PFSK-1 (cell line): Measurements from ENCODE around the gene CD300LB.

Source experiments
- POLR2AphosphoS5 ChIP-seq: IDR thresholded peaks from 2 replicates; pipeline ENCODE4 v1.6.1; 2012; ENCODE audit warnings: low read depth, mild to moderate bottlenecking, control low read depth, low read length, moderate library complexity
- REST ChIP-seq, 2 experiments: IDR thresholded peaks; 2 replicates each; pipeline versions ENCODE4 v1.6.1 to v1.8.0; 2011 to 2012; ENCODE audit warnings: low read depth in 2 of 2, low read length in 2 of 2, control low read depth in 1 of 2, inconsistent platforms in 1 of 2, mild to moderate bottlenecking in 1 of 2, moderate library complexity in 1 of 2; ENCODE audit not compliant: insufficient read depth in 1 of 2
- SIN3A ChIP-seq: IDR thresholded peaks from 2 replicates; pipeline ENCODE4 v1.6.1; 2012; ENCODE audit warnings: mild to moderate bottlenecking, low read length, moderate library complexity, borderline replicate concordance; ENCODE audit not compliant: insufficient read depth
- TAF1 ChIP-seq: IDR thresholded peaks from 2 replicates; pipeline ENCODE4 v1.6.1; 2012; ENCODE audit warnings: low read length, control low read depth, borderline replicate concordance; ENCODE audit not compliant: insufficient read depth

- TF ChIP-seq REST (IDR thresholded peaks at IDR 0.05; ENCODE audit: insufficient read depth in 1 of 2, low read depth in 2 of 2, low read length in 2 of 2) (no peak), POLR2AphosphoS5 (no peak), SIN3A (no peak), TAF1 (no peak)
These were observed 47.2 kb downstream of the CD300LB start for GRCh38 chr17:74484066-74484465.
